ENCODE results near the gene KIF21B.
"Not testable (repeated sequence)": the region's sequence is repeated elsewhere in the genome, so short reads cannot be mapped to it uniquely, and the experiment has no call there.

KIF21B gene

DNA sequence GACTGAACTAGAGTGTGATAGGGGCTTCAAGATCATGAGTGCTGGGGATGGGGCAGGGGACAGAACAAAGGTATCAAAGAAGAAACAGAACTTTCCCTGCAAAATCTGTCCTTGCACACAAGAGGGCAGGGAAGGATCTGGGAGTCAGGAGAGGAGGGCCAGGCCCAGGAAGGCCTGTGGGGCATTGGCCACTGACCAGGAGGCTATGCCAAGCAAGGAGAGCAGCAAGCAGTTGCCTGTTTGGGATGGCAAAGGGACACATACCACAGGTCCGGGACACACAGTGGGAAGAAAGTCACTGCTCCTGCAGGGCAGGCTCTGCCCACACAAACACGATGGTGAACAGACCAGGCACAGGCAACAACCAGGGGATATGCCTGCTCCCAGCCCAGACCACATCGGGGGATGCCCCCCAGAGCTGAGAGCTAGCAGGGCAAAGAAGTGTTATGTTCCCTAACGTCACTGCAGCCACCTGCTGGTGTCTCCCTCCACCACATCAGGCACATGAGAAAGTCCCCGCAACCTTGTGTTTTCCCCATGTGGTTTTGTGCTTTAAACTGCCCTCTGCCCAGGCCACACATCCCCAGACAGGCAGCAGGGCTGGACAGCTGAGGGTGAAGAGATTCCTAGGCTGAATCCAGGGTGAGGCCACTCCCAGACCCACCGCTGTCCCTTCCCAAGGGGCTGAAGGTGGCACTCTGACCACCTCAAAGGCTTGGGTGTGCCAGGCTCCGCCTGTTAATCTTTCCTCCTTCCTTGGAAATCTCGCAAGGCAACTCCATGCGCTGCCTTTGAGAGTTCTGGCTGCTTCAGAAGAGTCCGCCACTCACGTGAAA lies 53.6 kb downstream of the KIF21B start:
- Mint-ChIP-seq H3K36me3 (ENCODE audit: low read depth) (peaks cover 9% of the 10 kb centered on the region), H3K4me1 (peaks cover 24% of the 10 kb centered on the region), H3K4me3 (no peak overlapping the region), H3K9me3 (no peaks in the 10 kb centered on the region), H3K27me3 (no peaks in the 10 kb centered on the region), H3K27ac (no peak overlapping the region)
- ATAC-seq (peak; percentile 92), DNase-seq (peak; percentile 72)

DNA sequence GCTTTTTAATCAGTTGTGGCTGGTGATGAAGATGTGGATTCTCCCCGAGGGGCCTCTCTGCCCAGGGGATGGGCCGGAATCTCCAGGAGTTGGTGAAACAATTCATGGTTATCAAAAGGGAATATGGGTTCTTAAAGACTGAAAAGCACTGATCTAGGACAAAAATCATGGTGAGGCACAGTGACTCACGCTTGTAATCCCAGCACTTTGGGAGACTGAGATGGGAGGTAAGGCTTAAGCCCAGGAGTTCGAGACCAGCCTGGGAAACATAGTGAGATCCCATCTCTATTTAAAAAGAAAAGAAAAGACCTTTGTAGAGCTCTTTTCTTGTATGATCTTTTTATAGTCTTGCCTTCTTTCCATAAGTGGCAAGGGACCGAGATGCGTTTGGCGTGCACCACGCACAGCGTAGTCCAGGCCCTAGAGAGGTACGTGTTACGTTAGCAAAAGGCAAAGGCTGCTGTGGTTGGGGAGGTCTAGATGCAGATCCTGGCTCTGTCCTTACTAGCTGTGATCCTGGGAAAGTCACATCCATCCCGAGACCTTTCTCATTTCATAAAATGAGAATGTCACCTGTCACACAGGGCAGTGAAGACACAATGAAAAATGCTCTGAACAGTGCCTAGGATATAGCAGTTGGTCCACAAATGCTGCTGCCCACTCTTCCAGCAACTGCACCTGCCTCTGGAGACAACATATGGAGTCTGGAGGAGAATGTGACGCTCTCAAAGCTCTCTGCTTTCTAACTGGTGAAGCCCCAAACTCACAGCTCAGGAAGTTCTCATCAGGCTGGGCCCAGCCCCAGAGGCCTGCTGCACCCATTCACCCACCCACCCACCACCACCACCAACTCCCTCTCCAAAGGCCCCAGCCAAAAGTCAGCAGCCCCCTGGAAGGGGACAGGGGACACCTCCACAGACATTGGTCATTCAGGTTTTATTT lies 54.8 kb downstream of the KIF21B start:
- Mint-ChIP-seq H3K27me3 (no peaks in the 10 kb centered on the region), H3K4me3 (no peak overlapping the region), H3K36me3 (ENCODE audit: low read depth) (peaks cover 9% of the 10 kb centered on the region), H3K27ac (no peak overlapping the region), H3K4me1 (peaks cover 24% of the 10 kb centered on the region), H3K9me3 (no peaks in the 10 kb centered on the region)
- ATAC-seq (no peak), DNase-seq (no peak)

DNA sequence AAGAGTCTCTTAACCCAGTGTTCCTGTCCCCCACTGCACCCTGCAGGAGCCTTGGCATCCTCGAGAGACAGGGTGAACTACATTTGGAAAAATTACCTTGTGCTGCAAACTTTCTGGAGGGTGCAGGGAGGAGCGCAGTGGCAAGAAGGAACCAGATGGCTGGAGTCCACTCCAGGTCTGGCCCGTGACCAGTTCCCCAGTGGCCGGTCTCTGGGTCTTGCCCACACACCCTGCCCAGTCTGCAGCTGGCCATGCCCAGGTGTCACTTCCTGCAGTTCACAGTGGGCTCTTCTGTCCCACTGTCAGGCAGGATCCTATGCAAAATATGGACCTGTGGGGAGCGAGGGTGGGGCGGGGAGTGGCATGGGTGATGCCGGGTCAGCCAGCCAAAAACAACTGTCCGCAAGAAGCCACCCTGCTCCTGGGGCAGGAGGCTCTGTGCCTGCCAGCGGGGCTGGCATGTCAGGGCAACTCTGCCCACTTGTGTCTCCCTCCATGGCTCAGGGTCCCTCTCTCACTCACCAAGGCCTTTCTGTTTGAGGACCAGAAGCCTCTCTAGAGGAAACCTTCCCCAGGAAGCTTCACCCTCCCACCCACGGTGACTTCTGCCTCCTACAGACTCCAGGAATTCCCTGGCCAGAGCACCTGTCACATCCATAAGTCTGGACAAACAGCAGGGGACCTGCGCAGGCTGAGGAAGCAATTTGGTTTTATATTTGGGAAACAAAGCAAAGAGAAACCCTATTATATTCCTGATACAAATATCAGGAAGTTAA lies 55.6 kb downstream of the KIF21B start:
- DNase-seq, result no peak
- no peak for ATAC-seq
- Mint-ChIP-seq H3K9me3 (no peaks in the 10 kb centered on the region), H3K4me1 (peaks cover 24% of the 10 kb centered on the region), H3K4me3 (no peak overlapping the region), H3K27ac (no peak overlapping the region), H3K36me3 (ENCODE audit: low read depth) (peaks cover 9% of the 10 kb centered on the region), H3K27me3 (no peaks in the 10 kb centered on the region)

DNA sequence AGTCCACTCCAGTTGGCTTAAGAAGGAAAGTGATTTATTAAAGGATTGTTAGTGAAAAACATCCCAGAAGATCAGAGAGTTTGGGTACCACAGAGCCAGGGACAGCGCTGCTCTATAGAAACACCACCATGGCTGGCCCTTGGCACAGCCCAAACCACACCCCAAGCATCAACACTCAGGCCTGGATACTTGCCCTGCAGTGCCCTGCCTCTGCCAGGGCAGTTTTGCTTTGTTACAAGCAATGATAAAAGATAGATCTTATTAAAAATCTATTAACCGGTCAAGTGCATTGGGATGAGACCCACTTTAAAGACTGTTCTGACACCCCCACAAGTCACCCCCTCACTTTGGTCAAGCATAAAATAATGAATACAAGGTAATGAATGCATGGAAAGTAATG lies 56.6 kb downstream of the KIF21B start:
- H3K9me3 Mint-ChIP-seq, result no peaks in the 10 kb centered on the region
- peaks cover 24% of the 10 kb centered on the region for H3K4me1 Mint-ChIP-seq
- H3K27me3 Mint-ChIP-seq, result no peaks in the 10 kb centered on the region
- peak overlapping the region; percentile 34 for H3K27ac Mint-ChIP-seq
- no peak for DNase-seq
- H3K36me3 Mint-ChIP-seq (ENCODE audit: low read depth), result peaks cover 9% of the 10 kb centered on the region
- no peak for ATAC-seq
- no peak overlapping the region for H3K4me3 Mint-ChIP-seq

- H3K9me3 Mint-ChIP-seq, result no peaks in the 10 kb centered on the region
- peaks cover 2% of the 10 kb centered on the region for H3K36me3 Mint-ChIP-seq (ENCODE audit: low read depth)
- no peak for ATAC-seq
- H3K4me1 Mint-ChIP-seq, result peaks cover 10% of the 10 kb centered on the region
- no peak overlapping the region for H3K27ac Mint-ChIP-seq
- H3K27me3 Mint-ChIP-seq, result no peaks in the 10 kb centered on the region
- no peak overlapping the region for H3K4me3 Mint-ChIP-seq
- DNase-seq, result no peak
Measured at GRCh38 chr1:200965111-200965805, 58.3 kb downstream of the KIF21B start.

DNA sequence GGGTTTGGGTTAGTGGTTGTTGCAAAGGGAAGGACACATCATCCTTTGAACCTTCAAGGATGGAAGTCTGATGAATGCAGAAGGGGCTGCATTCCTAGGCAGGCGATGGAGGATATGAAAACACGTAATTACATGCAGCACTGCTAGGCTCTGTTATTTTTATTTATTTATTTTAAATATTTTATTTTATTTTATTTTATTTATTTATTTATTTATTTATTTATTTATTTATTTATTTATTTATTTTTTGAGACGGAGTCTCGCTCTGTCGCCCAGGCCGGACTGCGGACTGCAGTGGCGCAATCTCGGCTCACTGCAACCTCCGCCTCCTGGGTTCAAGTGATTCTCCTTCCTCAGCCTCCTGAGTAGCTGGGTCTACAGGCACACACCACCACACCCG lies 59.6 kb downstream of the KIF21B start:
- H3K36me3 Mint-ChIP-seq (ENCODE audit: low read depth); DNase-seq; H3K27ac Mint-ChIP-seq; ATAC-seq; H3K9me3 Mint-ChIP-seq; H3K4me3 Mint-ChIP-seq; H3K27me3 Mint-ChIP-seq; H3K4me1 Mint-ChIP-seq: not testable (repeated sequence)

DNA sequence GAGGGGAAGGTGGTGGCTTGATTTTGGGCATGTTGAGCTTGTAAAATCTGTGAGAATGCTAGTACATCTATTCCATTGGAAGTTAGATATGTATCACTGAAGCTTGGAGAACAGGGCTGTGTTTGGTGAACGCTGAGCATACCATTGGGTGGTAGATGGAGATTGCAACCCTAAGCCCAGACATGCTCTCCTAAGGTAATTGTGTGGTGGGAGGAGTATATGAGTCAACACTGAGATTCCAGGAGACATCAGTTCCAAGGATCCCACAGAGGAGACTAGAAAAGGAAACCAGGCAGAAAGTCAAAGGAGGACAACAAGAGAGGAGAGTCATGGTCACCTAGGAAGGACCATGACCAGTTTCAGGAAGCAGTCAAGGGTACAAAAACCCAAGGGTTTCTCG lies 60.4 kb downstream of the KIF21B start:
- no peaks in the 10 kb centered on the region for H3K27me3 Mint-ChIP-seq
- H3K9me3 Mint-ChIP-seq, result no peaks in the 10 kb centered on the region
- ATAC-seq, result no peak
- H3K27ac Mint-ChIP-seq, result no peak overlapping the region
- no peak for DNase-seq
- no peaks in the 10 kb centered on the region for H3K36me3 Mint-ChIP-seq (ENCODE audit: low read depth)
- H3K4me3 Mint-ChIP-seq, result no peak overlapping the region
- no peaks in the 10 kb centered on the region for H3K4me1 Mint-ChIP-seq

GRCh38 chr1:200962631-200963030 lies 60.9 kb downstream of the KIF21B start:
- no peaks in the 10 kb centered on the region for H3K9me3 Mint-ChIP-seq
- H3K27ac Mint-ChIP-seq, result no peak overlapping the region
- no peak overlapping the region for H3K4me3 Mint-ChIP-seq
- H3K4me1 Mint-ChIP-seq, result no peaks in the 10 kb centered on the region
- ATAC-seq (no peak), DNase-seq (no peak)
- H3K27me3 Mint-ChIP-seq, result no peaks in the 10 kb centered on the region
- no peaks in the 10 kb centered on the region for H3K36me3 Mint-ChIP-seq (ENCODE audit: low read depth)

GRCh38 chr1:200962151-200962550 lies 61.4 kb downstream of the KIF21B start:
- not testable (repeated sequence) for H3K27me3 Mint-ChIP-seq; ATAC-seq; H3K36me3 Mint-ChIP-seq (ENCODE audit: low read depth); H3K4me1 Mint-ChIP-seq; H3K4me3 Mint-ChIP-seq; H3K27ac Mint-ChIP-seq; DNase-seq; H3K9me3 Mint-ChIP-seq

GRCh38 chr1:200960948-200961340 lies 62.6 kb downstream of the KIF21B start:
- Mint-ChIP-seq H3K36me3 (ENCODE audit: low read depth) (no peaks in the 10 kb centered on the region), H3K9me3 (no peaks in the 10 kb centered on the region), H3K27me3 (no peaks in the 10 kb centered on the region)

DNA sequence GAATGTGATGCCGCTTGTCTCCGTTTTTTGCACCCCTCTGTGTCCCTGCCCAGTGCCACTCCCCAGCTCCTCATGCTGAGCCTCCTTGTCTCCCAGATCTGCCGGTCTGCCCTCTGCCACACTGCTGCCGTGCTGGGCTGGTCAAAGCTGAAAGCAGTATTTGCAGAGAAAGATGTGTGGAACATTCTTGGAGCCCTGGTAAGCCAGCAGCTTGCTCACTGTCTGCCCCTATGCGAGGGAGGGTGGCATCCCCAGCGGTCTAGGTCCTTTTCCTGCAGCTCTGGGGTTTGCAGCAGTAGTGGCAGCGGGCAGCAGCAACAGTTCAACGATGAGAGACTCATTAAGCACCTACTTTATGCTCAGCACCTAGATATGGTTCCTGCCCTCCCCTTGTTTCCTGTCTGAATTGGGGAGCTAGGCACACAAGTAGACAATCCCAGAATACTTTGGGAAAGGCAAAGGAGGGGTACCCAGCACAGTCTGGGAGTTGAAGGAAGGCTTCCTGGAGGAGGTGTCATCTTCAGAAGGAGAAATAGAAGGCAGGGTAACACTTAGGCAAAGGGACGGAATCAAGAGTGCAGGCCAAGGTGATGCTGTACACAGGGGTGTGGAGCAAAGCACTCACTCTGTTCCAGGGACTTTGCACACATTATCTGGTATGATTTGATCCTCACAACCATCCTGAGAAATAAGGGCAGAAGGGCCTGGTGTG lies 63.1 kb downstream of the KIF21B start:
- DNase-seq (no peak), ATAC-seq (no peak)
- no peaks in the 10 kb centered on the region for H3K36me3 Mint-ChIP-seq (ENCODE audit: low read depth)
- H3K9me3 Mint-ChIP-seq, result no peaks in the 10 kb centered on the region
- peaks cover 3% of the 10 kb centered on the region for H3K27me3 Mint-ChIP-seq
- H3K27ac Mint-ChIP-seq, result no peak overlapping the region
- no peaks in the 10 kb centered on the region for H3K4me1 Mint-ChIP-seq
- no peak overlapping the region for H3K4me3 Mint-ChIP-seq

More at GRCh38 chr1:200960948-200961340, 62.6 kb downstream of the KIF21B start:
- DNase-seq, result no peak
- ATAC-seq, result no peak
- Mint-ChIP-seq H3K27ac (no peak overlapping the region), H3K4me1 (no peaks in the 10 kb centered on the region), H3K4me3 (no peak overlapping the region)

GRCh38 chr1:200959411-200959921 lies 64.0 kb downstream of the KIF21B start:
- no peak for DNase-seq
- peaks cover 3% of the 10 kb centered on the region for H3K27me3 Mint-ChIP-seq
- H3K36me3 Mint-ChIP-seq (ENCODE audit: low read depth), result no peaks in the 10 kb centered on the region
- no peak for ATAC-seq
- no peak overlapping the region for H3K27ac Mint-ChIP-seq
- H3K4me1 Mint-ChIP-seq, result no peaks in the 10 kb centered on the region
- H3K4me3 Mint-ChIP-seq, result no peak overlapping the region
- no peaks in the 10 kb centered on the region for H3K9me3 Mint-ChIP-seq

GRCh38 chr1:200958597-200958996 lies 64.9 kb downstream of the KIF21B start:
- H3K4me1 Mint-ChIP-seq, result no peaks in the 10 kb centered on the region
- H3K27ac Mint-ChIP-seq, result no peak overlapping the region
- no peak for ATAC-seq
- H3K36me3 Mint-ChIP-seq (ENCODE audit: low read depth), result no peaks in the 10 kb centered on the region
- H3K9me3 Mint-ChIP-seq, result no peaks in the 10 kb centered on the region
- H3K4me3 Mint-ChIP-seq, result no peak overlapping the region
- H3K27me3 Mint-ChIP-seq, result peaks cover 6% of the 10 kb centered on the region
- DNase-seq, result no peak

All from activated naive CD8-positive, alpha-beta T cell treated with anti-CD3 and anti-CD28 coated beads, Interleukin-2, amount 50 U/mL, for 24 hours (primary cell).